SKM-1 (cell line): ENCODE results near the gene MAPT.

Experiments used
- DNase-seq: peaks from one replicate; lab custom pipeline; 2025; ENCODE audit not compliant: unreplicated experiment; lab: John Stamatoyannopoulos, UW

MAPT gene

GRCh38 chr17:45969726-45970125 is 75.4 kb downstream of the MAPT start:
- DNase-seq = no peak

GRCh38 chr17:45970659-45971058 is 76.3 kb downstream of the MAPT start:
- no peak for DNase-seq

- no peak for DNase-seq
Observed at GRCh38 chr17:45971698-45972141, 77.4 kb downstream of the MAPT start.

- no peak for DNase-seq
Observed at GRCh38 chr17:45972531-45972930, 78.2 kb downstream of the MAPT start.

GRCh38 chr17:45973099-45973780 is 78.9 kb downstream of the MAPT start:
- DNase-seq = no peak

GRCh38 chr17:45973946-45974859 is 79.8 kb downstream of the MAPT start:
- DNase-seq = no peak

GRCh38 chr17:45974916-45975630 is 80.7 kb downstream of the MAPT start:
- no peak for DNase-seq

GRCh38 chr17:45975640-45976295 is 81.4 kb downstream of the MAPT start:
- no peak for DNase-seq

- no peak for DNase-seq
Observed at GRCh38 chr17:45976391-45976754, 82.0 kb downstream of the MAPT start.

- no peak for DNase-seq
Observed at GRCh38 chr17:45976755-45977505, 82.6 kb downstream of the MAPT start.

- DNase-seq = no peak
Observed at GRCh38 chr17:45977506-45977824, 83.1 kb downstream of the MAPT start.

- DNase-seq = no peak
Observed at GRCh38 chr17:45977976-45978626, 83.7 kb downstream of the MAPT start.

- no peak for DNase-seq
Observed at GRCh38 chr17:45979137-45979536, 84.8 kb downstream of the MAPT start.

- no peak for DNase-seq
Observed at GRCh38 chr17:45980855-45981254, 86.5 kb downstream of the MAPT start.

- no peak for DNase-seq
Observed at GRCh38 chr17:45981306-45981705, 87.0 kb downstream of the MAPT start.

- no peak for DNase-seq
Observed at GRCh38 chr17:45982791-45983613, 88.6 kb downstream of the MAPT start.

GRCh38 chr17:45983614-45984310 is 89.4 kb downstream of the MAPT start:
- no peak for DNase-seq

- no peak for DNase-seq
Observed at GRCh38 chr17:45984368-45984767, 90.0 kb downstream of the MAPT start.

- DNase-seq = no peak
Observed at GRCh38 chr17:45985447-45985846, 91.1 kb downstream of the MAPT start.
